Measurements from ENCODE around the gene ZNF593.

GRCh38 chr1:26175346-26175745, 5.6 kb downstream of the ZNF593 start:
- TF ChIP-seq CTCF (IDR thresholded peaks at IDR 0.05) (no peak), POLR2AphosphoS5 (IDR thresholded peaks at IDR 0.05; ENCODE audit: insufficient read depth in 1 of 2, low read depth in 1 of 2) (no peak), POLR2A (IDR thresholded peaks at IDR 0.05) (no peak)

Data from vagina (tissue), 2 donors.